HG03175 (cell line): ENCODE measurements around the gene CHST9.
A peak's percentile ranks its signal among the peaks of the same experiment; 100 is the strongest.
"Not testable (repeated sequence)": the region's sequence is repeated elsewhere in the genome, so short reads cannot be mapped to it uniquely, and the experiment has no call there.

Experiments used
- ATAC-seq: cut with Tn5 transposase; IDR thresholded peaks from one replicate; pipeline ENCODE4 v1.9.1; 2021; ENCODE audit warnings: mild to moderate bottlenecking, moderate library complexity; ENCODE audit not compliant: unreplicated experiment

Gene CHST9

GRCh38 chr18:27008575-27008974 is 176.5 kb downstream of the CHST9 start:
- no peak for ATAC-seq

GRCh38 chr18:27007880-27008279 is 177.2 kb downstream of the CHST9 start:
- ATAC-seq = no peak

GRCh38 chr18:27005589-27005988 is 179.5 kb downstream of the CHST9 start:
- ATAC-seq = peak; percentile 61

DNA sequence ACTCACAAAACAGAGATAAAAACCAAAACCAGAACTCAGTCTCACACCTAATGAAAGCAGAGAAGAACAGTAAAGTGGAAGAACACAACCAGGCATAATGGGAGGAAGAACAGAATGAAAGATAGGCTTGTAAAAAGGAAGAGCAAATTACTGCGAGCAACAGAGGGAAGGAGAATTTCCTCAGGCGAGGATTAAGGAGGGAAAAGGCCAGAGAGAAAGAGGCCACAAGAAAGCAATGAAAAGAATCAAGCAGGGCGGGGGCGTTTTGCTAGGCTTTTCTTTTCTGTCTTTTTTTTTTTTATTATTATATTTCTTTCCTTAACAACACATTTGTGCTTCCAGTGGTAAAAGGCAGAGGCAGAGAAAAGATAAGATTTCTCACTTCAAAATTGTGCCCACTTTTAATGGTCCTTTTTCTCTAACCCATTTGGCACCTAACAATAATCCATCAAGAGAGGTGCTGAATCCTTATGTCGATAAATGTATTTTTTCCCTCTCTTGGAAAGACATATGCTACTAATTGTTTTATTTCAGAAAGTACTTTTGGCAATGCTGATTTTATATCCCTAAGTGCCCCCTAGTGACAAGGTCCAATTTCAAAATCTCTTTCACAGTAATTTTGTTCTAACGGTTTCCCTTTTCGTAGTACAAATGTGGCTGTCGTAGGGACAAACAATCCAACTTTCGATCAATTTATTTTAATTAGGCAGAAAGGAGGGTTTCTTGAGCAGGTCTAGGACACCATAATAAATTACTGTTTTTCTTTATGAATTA is 180.9 kb downstream of the CHST9 start:
- ATAC-seq = no peak

- ATAC-seq = no peak
Measured at GRCh38 chr18:26999797-27000196, 185.3 kb downstream of the CHST9 start.

DNA sequence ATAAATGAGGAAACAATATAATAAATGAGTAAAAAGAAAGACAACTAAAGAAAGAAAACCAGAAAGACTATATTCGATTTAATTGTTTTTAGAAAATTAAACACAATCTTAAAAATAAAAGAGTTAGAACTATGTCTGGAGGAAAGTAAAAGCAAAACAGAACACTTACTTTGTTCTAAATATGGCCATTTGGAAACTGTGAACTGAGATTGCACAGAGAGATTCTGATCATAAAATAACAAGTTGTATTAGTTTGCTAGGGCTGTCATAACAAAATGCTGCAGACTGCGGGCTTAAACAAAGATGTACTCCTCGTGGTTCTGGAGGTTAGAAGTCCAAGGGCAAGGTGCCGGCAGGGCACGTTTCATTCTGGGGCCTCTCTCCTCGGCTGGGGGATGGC is 191.5 kb downstream of the CHST9 start:
- no peak for ATAC-seq

GRCh38 chr18:26992926-26993325 is 192.2 kb downstream of the CHST9 start:
- ATAC-seq = no peak

DNA sequence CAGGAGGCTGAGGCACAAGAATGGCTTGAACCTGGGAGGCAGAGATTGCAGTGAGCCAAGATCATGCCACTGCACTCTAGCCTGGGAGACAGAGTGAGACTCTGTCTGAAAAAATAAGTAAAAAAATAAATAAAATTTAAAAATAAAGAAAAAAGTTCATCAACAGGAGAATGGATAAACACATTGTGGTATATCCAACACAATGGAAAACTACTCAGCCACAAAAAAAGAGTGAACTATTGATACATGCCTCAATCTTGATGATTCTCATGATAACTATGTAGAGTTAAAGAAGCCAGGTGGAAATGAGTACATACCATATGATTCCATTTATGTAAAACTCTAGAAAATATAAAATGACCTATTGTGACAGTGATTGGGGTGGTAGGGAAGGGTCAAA is 195.3 kb downstream of the CHST9 start:
- ATAC-seq = no peak

GRCh38 chr18:26981360-26982082 is 203.6 kb downstream of the CHST9 start:
- ATAC-seq = no peak

DNA sequence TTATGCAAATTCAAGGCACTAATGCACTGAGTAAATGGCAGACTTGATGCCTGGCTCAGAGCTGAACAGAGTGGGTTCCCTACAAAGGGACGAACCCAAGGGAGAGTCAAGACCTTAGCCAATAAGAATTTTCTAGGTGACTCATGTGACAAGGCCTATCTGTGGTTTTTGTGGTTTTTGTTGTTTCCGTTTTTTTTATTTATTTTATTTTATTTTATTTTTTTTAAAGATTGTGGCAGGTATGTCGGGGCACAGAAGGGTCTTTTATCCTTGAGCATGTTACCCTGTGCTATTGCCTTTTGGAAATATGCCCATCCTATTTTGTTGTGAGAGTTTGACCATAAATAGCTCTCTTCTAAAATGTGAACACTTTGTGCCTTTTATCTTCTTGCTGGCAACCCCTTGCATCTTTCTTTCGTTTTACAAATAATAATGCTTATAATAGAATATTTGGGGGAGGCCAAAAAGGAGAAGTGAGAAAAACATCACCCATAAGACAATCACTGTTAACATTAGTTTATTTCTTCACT is 206.2 kb downstream of the CHST9 start:
- ATAC-seq = peak; percentile 98

GRCh38 chr18:26977781-26978180 is 207.3 kb downstream of the CHST9 start:
- no peak for ATAC-seq

DNA sequence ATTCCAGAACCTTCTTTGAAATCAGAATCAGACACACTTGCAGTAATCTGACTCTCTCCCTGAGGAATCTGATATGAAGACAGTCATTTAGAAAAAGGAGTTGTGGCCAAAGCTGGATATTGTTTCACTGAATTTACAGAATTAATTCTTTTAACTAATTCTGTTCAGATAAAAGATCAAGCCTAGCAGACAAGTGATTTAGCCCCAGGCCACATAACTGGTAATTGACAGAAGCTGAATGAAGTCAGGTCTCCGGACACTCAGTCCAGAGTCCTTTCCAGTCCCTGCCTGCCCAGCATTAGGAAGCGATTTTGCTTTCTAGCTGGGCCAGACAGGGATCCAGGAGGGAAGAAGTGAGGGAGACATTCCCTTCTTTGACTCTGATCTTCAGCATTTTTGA is 208.9 kb downstream of the CHST9 start:
- ATAC-seq = no peak

DNA sequence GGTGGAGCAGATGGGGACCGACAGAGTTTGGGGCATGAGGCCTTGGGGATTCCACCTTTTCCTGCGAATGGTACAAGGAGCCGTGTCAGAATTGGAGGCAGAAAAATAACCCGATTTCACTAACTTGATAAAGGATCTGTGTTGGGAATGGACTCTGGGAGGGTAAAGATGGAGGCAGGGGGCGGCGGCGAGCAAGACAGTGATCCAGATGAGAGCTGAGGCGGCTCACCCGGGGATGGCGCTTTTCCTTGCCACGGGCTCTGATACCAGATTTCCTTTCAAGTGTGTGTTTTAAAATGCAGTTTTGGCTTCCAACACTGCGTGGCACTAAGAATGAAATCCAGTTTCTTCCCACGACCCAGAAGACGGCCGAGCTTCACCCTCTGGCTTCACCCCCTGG is 212.6 kb downstream of the CHST9 start:
- ATAC-seq = not testable (repeated sequence)

GRCh38 chr18:26971409-26971808 is 213.7 kb downstream of the CHST9 start:
- ATAC-seq = no peak

DNA sequence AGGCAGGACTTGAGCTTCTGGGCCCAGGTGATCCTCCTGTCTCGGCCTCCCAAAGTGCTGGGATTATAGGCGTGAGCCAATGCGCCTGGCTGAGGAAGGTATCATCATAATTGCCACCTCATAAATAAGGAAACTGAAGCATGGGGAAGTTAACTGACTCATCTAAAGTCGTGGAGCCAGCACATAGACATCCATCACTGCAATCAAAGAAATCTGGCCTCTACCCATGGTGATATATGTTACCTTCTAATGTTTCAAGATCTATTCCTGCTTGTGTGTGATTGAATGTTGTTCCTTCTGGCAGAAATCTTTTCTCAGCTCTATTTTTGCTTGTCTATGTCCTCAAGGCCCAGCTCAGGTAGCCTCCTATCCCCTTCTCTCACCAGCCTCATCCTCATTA is 214.5 kb downstream of the CHST9 start:
- ATAC-seq = no peak

DNA sequence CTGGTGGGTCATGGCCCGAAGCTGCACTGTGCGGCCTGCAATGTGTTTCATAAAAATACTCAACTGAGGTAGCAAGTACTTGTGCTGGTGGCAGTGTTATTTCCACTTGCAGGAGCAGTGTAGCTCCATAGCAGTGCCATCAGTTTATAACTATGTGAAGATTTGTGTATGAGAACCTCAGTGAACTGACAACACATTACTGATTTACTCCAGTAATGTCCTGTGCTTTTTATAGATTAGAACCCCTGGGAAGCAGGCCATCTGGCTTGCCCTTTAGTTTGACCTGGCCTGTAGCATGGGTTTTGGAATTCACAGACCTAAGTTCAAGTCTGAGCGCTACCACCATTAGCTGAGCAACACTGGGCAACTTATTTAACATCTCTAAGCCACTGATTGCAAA is 219.9 kb downstream of the CHST9 start:
- no peak for ATAC-seq

DNA sequence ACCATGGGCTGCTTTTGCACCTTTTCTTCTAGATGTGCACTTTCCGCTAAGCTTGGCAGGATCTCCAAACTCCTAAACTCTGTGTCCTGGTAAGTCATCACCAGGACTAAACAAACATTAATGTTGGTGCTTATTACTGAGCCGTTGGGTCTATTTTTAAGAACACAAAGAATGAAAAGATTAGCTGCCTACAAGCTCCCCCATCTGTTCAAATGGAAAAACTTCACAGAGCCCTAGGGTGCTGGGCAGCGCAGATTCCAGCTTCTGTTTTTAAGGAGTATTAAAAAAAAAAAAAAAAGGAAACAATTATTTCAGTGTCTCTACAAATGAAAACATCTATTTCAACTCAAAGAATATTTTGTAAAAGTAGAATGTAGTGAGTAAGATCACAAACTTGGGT is 221.8 kb downstream of the CHST9 start:
- no peak for ATAC-seq

DNA sequence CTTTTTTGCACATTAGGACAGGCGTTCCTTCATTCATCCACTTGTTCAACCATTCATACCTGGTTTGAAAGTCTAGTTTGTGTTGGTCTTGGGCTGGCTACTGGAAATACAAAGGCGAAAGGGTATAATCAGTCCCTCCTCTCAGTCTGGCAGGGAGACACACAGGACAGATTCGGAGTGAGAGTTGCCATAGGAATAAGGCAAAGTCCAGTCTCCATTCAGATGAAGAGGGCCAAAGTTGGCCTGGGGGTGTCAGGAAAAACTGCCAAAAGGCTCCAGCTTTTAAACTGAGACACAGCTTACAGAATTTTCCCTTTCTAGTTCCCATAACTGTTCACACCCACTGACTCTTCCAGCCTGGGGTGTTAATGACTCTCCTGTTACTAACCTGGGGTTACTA is 223.3 kb downstream of the CHST9 start:
- no peak for ATAC-seq

DNA sequence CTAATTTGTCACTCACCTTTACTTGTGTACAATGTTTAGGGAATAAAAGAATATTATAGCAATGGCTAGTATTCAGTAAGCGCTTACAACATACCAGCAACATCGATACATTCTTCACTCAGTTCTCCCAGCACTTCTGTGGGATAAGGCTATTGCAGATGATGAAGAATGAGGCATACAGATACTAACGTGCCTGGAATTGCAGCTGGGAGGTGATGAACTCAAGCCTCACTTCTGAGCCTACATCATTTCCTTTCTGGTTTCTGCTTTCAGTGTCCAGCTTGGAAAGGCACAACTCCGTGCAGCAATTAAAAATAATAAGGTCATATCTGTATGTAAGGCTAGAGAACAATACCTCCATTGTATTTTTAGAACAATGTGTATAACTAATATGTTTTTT is 224.2 kb downstream of the CHST9 start:
- no peak for ATAC-seq

DNA sequence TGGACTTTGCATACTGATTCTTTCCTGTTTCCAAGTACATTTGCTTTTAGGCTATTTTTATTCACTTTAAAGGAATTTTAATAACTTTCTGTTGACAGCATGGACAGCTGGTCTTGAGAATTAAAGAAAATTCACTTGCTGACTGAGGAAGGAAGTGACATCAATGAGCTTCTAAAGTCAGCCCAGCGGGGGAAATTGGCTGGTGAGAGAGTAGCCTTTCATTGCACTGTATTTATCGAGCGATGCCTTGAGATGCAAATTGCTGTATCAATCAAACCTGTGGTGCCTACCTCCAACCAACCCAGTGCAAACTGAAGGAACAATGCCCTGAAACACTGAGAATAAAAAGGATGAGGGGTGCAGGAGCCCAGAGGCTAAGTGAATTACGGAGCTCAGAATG is 228.2 kb downstream of the CHST9 start:
- ATAC-seq = no peak

DNA sequence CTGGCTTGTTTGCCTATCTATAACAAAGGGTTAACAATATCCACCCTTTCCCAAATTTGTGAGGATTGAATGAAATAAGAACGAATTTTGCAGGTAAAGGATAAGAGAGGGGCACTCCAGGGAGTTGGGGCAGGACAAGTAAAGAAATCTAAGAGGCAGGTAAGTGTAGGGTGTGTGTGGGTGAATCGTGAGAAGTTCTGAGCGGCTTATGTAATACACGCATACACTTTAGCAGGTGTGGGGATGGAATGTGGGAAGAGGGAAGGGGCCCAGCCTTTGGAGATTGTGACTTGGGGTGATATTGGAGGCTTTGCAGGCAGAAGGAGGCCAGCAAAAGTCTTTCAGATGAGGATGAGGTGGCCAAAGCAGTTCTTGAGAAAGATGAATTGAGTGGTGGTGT is 236.4 kb downstream of the CHST9 start:
- ATAC-seq = no peak

DNA sequence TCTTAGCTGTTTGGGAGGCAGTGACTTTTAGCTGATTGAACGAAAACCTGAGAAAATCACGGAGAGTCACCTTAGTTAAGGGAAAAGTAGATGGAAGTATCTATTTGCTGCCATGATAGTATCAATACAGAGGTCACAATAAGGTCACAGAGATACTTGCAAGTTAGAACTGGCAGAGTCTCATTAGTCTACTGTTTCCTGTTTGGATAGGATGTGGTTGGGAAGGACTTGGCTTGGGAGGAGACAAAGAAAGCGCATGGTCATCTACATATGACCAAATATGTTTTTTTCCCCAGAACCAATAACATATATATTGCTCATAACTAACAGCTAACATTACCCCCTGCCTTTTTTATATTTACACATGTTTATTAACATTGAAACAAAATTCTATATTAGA is 241.2 kb downstream of the CHST9 start:
- no peak for ATAC-seq
